Measurements from ENCODE around the gene SYNPR.

Gene SYNPR

GRCh38 chr3:63607716-63608115 is 329.6 kb downstream of the SYNPR start:
- no peak for TF ChIP-seq CTCF (IDR thresholded peaks at IDR 0.05; ENCODE audit: extremely low read depth, insufficient read depth, missing control alignments)
- no peak for DNase-seq (ENCODE audit: low spot score)
- in situ Hi-C loops (cut with MboI; ENCODE audit: low pct_unique_long_range_greater_than_20kb, low sequenced_read_pairs, unreplicated experiment) = no loop called here

- in situ Hi-C loops (cut with MboI; ENCODE audit: low pct_unique_long_range_greater_than_20kb, low sequenced_read_pairs, unreplicated experiment) = no loop called here
- no peak for TF ChIP-seq CTCF (IDR thresholded peaks at IDR 0.05; ENCODE audit: extremely low read depth, insufficient read depth, missing control alignments)
- DNase-seq (ENCODE audit: low spot score) = no peak
Measured at GRCh38 chr3:63609408-63609807, 331.3 kb downstream of the SYNPR start.

GRCh38 chr3:63609834-63610233 is 331.7 kb downstream of the SYNPR start:
- TF ChIP-seq CTCF (IDR thresholded peaks at IDR 0.05; ENCODE audit: extremely low read depth, insufficient read depth, missing control alignments) = no peak
- no peak for DNase-seq (ENCODE audit: low spot score)
- in situ Hi-C loops (cut with MboI; ENCODE audit: low pct_unique_long_range_greater_than_20kb, low sequenced_read_pairs, unreplicated experiment) = no loop called here

- in situ Hi-C loops (cut with MboI; ENCODE audit: low pct_unique_long_range_greater_than_20kb, low sequenced_read_pairs, unreplicated experiment) = no loop called here
- no peak for TF ChIP-seq CTCF (IDR thresholded peaks at IDR 0.05; ENCODE audit: extremely low read depth, insufficient read depth, missing control alignments)
- DNase-seq (ENCODE audit: low spot score) = no peak
Measured at GRCh38 chr3:63611382-63611781, 333.3 kb downstream of the SYNPR start.

- in situ Hi-C loops (cut with MboI; ENCODE audit: low pct_unique_long_range_greater_than_20kb, low sequenced_read_pairs, unreplicated experiment) = no loop called here
- TF ChIP-seq CTCF (IDR thresholded peaks at IDR 0.05; ENCODE audit: extremely low read depth, insufficient read depth, missing control alignments) = no peak
Measured at GRCh38 chr3:63613561-63613960, 335.5 kb downstream of the SYNPR start.

GRCh38 chr3:63617391-63617790 is 339.3 kb downstream of the SYNPR start:
- TF ChIP-seq CTCF (IDR thresholded peaks at IDR 0.05; ENCODE audit: extremely low read depth, insufficient read depth, missing control alignments) = no peak
- in situ Hi-C loops (cut with MboI; ENCODE audit: low pct_unique_long_range_greater_than_20kb, low sequenced_read_pairs, unreplicated experiment) = no loop called here

More at GRCh38 chr3:63613561-63613960, 335.5 kb downstream of the SYNPR start:
- no peak for DNase-seq (ENCODE audit: low spot score)

More at GRCh38 chr3:63617391-63617790, 339.3 kb downstream of the SYNPR start:
- no peak for DNase-seq (ENCODE audit: low spot score)

Measured in GM13977 (cell line).